ENCODE data around the gene ECE1. TPM values are rescaled to one million over a fixed set of nuclear protein-coding genes. Genes with fewer than 3 reads are reported as not detected.

Gene ECE1
- total RNA-seq, 2 donors from 2014 or later: 83.7 to 152 TPM

DNA sequence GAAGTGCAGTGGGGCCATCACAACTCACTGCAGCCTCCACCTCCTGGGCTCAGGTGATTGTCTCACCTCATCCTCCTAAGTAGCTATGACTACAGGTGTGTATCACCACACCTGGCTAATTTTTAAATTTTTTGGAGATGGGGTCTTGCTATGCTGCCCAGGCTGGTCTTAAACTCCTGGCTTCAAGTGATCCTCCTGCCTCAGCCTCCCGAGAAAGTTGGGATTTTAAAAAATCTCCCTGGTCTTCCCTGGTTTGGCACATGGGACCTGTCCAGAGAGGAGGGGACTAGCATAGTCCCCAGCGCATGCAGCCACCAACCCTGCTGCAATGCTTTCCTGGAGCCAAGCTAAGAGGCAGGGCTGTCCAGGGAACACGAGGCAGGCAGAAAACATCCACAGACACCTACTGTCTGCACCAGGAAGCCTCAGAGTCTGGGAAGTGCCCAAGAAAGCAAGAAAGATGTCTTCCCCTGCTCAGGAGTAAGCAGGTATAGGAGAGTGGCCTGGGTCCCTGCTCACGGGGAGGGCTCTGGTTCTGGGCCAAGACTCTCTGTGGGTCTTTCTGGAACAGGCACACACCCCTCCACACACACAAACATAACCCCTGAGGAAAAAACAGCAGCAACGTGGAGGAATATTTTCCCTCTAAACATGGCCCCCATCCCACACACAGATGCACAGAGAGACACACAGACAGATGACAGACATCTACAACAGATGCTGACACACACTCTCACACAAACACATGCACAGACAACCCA is 30.8 kb downstream of the ECE1 start:
- H3K9me3 ChIP-seq: no peaks in the 10 kb centered on the region
- TF ChIP-seq, protein P1, sequence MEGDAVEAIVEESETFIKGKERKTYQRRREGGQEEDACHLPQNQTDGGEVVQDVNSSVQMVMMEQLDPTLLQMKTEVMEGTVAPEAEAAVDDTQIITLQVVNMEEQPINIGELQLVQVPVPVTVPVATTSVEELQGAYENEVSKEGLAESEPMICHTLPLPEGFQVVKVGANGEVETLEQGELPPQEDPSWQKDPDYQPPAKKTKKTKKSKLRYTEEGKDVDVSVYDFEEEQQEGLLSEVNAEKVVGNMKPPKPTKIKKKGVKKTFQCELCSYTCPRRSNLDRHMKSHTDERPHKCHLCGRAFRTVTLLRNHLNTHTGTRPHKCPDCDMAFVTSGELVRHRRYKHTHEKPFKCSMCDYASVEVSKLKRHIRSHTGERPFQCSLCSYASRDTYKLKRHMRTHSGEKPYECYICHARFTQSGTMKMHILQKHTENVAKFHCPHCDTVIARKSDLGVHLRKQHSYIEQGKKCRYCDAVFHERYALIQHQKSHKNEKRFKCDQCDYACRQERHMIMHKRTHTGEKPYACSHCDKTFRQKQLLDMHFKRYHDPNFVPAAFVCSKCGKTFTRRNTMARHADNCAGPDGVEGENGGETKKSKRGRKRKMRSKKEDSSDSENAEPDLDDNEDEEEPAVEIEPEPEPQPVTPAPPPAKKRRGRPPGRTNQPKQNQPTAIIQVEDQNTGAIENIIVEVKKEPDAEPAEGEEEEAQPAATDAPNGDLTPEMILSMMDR (IDR thresholded peaks at IDR 0.05): no peak
- no peaks in the 10 kb centered on the region for H3K27me3 ChIP-seq
- peaks cover 0 to 57% of the 10 kb centered on the region in 2 donors for H3K4me1 ChIP-seq
- peak overlapping the region; percentile 97 to 98 for H3K27ac ChIP-seq
- peaks cover 60% of the 10 kb centered on the region for H3K36me3 ChIP-seq
- DNase-seq (ENCODE audit: low spot score): no peak
- no peak overlapping the region for H3K4me3 ChIP-seq

DNA sequence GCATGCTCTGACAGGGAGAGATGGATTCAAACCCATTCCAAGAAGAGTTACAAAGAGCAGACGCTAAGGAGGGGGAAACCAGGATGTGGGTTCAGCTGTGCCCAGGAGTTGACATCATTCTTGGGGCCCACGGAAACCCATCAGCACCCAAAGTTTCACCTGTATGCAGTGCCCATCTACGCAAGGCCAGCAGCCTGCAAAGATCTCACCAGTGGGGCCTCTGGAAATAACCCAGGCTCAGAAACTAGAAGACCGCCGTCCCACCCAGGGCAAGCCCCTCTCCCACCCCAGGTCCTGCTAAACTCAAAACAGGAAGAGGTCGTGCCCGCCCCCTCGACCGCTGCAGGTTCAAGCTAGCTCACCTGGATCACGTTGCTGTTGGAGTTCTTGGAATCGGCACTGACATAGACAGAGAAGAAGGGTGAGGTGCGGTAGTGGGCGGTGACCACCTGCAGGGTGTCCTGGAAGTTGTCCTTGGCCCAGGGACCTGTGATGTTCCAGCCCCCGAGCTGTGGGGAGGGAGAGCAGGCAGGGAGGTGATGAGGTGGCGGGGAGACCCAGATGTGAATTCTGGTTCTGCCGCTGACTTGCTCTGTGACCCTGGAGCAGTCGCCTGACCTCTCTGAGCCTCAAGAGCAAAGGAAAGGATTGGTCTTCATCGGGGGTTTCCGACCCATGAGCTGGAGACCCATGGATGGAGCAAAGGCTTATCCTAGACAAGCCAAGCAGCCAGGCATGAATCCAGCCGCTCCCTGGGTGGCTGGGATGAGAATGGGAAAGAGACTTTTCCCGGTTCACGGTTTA is 31.7 kb downstream of the ECE1 start:
- TF ChIP-seq, protein P1 (IDR thresholded peaks at IDR 0.05): no peak
- no peaks in the 10 kb centered on the region for H3K9me3 ChIP-seq
- no peak overlapping the region for H3K4me3 ChIP-seq
- no peak for DNase-seq (ENCODE audit: low spot score)
- H3K36me3 ChIP-seq: peaks cover 63% of the 10 kb centered on the region
- H3K27me3 ChIP-seq: no peaks in the 10 kb centered on the region
- H3K27ac ChIP-seq: peak overlapping the region in 1 of 2 donors; percentile 19
- peaks cover 0 to 53% of the 10 kb centered on the region in 2 donors for H3K4me1 ChIP-seq

DNA sequence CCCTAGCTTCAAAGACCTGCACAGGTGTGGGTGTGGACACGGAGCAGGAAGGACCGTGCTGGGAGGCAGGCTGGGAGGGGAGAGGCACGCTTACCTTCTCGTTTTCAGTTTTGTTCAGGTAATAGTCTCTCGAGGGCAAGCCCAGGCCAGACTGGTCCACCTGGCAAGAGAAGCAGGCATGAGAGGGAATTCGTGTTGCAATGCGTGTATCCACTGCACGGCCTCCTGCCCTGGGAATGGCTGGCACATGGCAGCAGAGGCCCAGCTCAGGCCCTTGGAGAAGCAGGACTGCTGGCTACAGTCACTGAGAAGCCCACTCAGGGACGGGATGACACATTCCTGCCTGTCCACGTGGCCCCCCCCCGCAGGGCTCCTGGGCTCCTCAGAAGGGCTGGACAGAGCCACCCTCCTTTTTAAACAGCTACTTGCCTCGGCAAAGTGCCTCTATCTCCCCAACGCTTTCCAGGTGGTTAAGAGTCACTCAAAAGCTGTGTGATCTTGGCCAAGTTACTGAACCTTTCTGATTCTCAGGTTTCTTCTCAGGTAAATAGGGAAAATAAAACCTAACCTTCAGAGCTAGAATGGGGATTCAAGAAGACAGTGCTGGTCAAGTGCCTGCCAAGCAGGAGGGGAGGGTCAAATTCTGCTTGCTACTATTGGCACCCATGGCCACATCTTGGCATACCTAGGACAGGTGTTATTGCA is 32.7 kb downstream of the ECE1 start:
- Histone ChIP-seq H3K9me3 (no peaks in the 10 kb centered on the region), H3K27me3 (no peaks in the 10 kb centered on the region), H3K4me1 (peaks cover 0 to 45% of the 10 kb centered on the region in 2 donors), H3K36me3 (peaks cover 63% of the 10 kb centered on the region), H3K27ac (peak overlapping the region in 1 of 2 donors; percentile 19), H3K4me3 (no peak overlapping the region)
- TF ChIP-seq, protein P1 (IDR thresholded peaks at IDR 0.05): no peak
- no peak for DNase-seq (ENCODE audit: low spot score)

DNA sequence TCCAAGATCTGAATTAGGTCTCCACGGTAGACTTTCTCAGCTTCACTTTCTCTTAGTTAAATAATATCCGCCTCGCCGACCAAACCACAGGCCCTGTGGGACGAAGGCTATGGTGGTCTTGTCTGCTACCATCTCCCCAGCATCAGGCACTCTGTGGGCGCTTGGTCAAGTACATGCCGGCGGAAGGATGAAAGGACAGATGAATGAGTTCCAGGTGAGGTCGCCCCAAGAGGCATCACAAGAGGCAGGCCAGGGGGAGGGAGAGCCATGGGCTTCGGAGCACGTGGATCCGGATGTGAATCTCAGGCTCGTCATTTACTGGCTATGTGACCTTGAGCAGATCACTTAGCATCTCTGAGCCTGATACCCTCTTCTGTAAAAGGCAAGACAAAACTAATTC is 33.5 kb downstream of the ECE1 start:
- H3K4me1 ChIP-seq: peaks cover 0 to 45% of the 10 kb centered on the region in 2 donors
- no peaks in the 10 kb centered on the region for H3K27me3 ChIP-seq
- H3K36me3 ChIP-seq: peaks cover 65% of the 10 kb centered on the region
- no peak for DNase-seq (ENCODE audit: low spot score)
- H3K27ac ChIP-seq: peak overlapping the region in 1 of 2 donors; percentile 35
- H3K4me3 ChIP-seq: no peak overlapping the region
- TF ChIP-seq, protein P1 (IDR thresholded peaks at IDR 0.05): no peak
- no peaks in the 10 kb centered on the region for H3K9me3 ChIP-seq

DNA sequence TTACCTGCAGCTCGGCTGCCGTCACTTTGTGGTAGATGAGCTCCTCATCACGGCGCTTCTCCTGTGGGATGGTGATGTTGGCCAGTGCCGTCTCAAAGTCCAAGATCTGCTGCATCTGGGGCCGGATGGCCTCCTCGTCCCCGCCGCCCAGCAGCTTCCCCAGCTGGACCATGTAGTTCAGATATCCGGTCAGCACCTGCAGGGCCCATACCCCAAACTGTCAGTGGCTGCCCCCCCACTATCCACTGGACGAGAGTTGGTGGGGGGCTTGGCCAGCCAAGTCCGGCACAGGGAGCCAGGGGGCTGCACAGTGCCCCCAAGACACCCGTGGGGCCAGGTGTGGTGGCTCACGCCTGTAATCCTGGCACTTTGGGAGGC is 34.3 kb downstream of the ECE1 start:
- no peak for DNase-seq (ENCODE audit: low spot score)
- Histone ChIP-seq H3K4me1 (peaks cover 0 to 43% of the 10 kb centered on the region in 2 donors), H3K4me3 (no peak overlapping the region), H3K9me3 (no peaks in the 10 kb centered on the region), H3K27ac (peak overlapping the region; percentile 35 to 73), H3K27me3 (no peaks in the 10 kb centered on the region), H3K36me3 (peaks cover 73% of the 10 kb centered on the region)
- TF ChIP-seq, protein P1 (IDR thresholded peaks at IDR 0.05): no peak

Measured in right atrium auricular region (tissue), 2 donors.